ENCODE data around the gene VASN. TPM values are rescaled to one million over a fixed set of nuclear protein-coding genes. Genes with fewer than 3 reads are reported as not detected.
"Not testable (repeated sequence)": the region's sequence is repeated elsewhere in the genome, so short reads cannot be mapped to it uniquely, and the experiment has no call there.

VASN gene
- 13.7 TPM for polyA plus RNA-seq (ENCODE audit: insufficient read length)

- peak; percentile 44 for DNase-seq (ENCODE audit: low read depth)
Measured at GRCh38 chr16:4371357-4372000, at the start of gene VASN. Gene VASN, plus strand, starts transcription at chr16:4371848. Its CDS starts 9,030 bp downstream, at chr16:4380878.

- DNase-seq (ENCODE audit: low read depth) = no peak
Measured at GRCh38 chr16:4322121-4323052, 49.3 kb upstream of the VASN start.

GRCh38 chr16:4323071-4323844 is 48.4 kb upstream of the VASN start:
- DNase-seq (ENCODE audit: low read depth) = no peak

GRCh38 chr16:4323845-4324488 is 47.7 kb upstream of the VASN start:
- no peak for DNase-seq (ENCODE audit: low read depth)

- no peak for DNase-seq (ENCODE audit: low read depth)
Measured at GRCh38 chr16:4324492-4325252, 47.0 kb upstream of the VASN start.

GRCh38 chr16:4325253-4325758 is 46.3 kb upstream of the VASN start:
- DNase-seq (ENCODE audit: low read depth) = no peak

GRCh38 chr16:4327386-4328045 is 44.1 kb upstream of the VASN start:
- DNase-seq (ENCODE audit: low read depth) = no peak

- no peak for DNase-seq (ENCODE audit: low read depth)
Measured at GRCh38 chr16:4328046-4328781, 43.4 kb upstream of the VASN start.

GRCh38 chr16:4328782-4329775 is 42.6 kb upstream of the VASN start:
- DNase-seq (ENCODE audit: low read depth) = no peak

- no peak for DNase-seq (ENCODE audit: low read depth)
Measured at GRCh38 chr16:4330277-4330874, 41.3 kb upstream of the VASN start.

- no peak for DNase-seq (ENCODE audit: low read depth)
Measured at GRCh38 chr16:4332083-4332482, 39.6 kb upstream of the VASN start.

GRCh38 chr16:4332623-4333307 is 38.9 kb upstream of the VASN start:
- no peak for DNase-seq (ENCODE audit: low read depth)

GRCh38 chr16:4333308-4333638 is 38.4 kb upstream of the VASN start:
- DNase-seq (ENCODE audit: low read depth) = no peak

GRCh38 chr16:4333714-4334113 is 37.9 kb upstream of the VASN start:
- not testable (repeated sequence) for DNase-seq (ENCODE audit: low read depth)

GRCh38 chr16:4334724-4335495 is 36.7 kb upstream of the VASN start:
- DNase-seq (ENCODE audit: low read depth) = no peak

Measured in forelimb muscle (tissue), 1 donor.